ENCODE measurements around the gene RTEL1.

DNA sequence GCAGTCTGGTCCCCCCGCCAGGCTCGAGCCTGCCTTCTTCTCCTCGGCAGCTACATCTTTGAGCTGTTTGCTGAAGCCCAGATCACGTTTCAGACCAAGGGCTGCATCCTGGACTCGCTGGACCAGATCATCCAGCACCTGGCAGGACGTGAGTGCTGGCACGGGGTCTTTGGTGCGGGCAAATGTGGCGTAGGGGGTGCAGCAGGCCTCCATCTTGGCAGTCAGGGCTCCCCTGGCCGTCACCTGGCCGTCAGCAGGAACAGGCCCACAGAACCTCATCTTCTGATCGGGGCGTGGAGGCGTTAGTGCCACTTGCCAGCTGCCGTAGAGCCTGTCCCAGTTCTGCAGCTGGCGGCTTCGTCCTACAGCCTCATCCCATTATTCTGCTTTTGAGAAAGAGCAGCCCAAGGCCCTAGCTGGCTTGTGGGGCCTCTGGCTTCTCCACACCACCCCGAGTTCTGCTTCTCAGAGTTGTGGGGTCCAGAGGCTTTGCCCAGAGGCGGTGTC is 21.7 kb downstream of the RTEL1 start:
- TF ChIP-seq CTCF (IDR thresholded peaks at IDR 0.05) (no peak), POLR2A (IDR thresholded peaks at IDR 0.05) (no peak)
